Activated CD4-positive, alpha-beta memory T cell treated with anti-CD3 and anti-CD28 coated beads, Interleukin-2, amount 10 ng/mL, durations not matched to agents 7 days and 5 days (primary cell): ENCODE results near the gene KIAA0825. TPM values are rescaled to one million over a fixed set of nuclear protein-coding genes. Genes with fewer than 3 reads are reported as not detected.

Source experiments
- CTCF ChIA-PET: fragments of 350-600 bp; sonication (Branson Sonifier 250); formaldehyde crosslinking; loops from one replicate; lab custom pipeline; 2021; ENCODE audit warnings: antibody characterized with exemption, inconsistent platforms; lab: Charles Lee
- POLR2A ChIA-PET: fragments of 350-600 bp; sonication (Branson Sonifier 250); formaldehyde crosslinking; loops from one replicate; lab custom pipeline; 2021; ENCODE audit warnings: antibody characterized with exemption; lab: Charles Lee
- DNase-seq: peaks from one replicate; pipeline ENCODE4 v3.0.0-alpha.2; 2020
- H3K27ac Mint-ChIP-seq: one replicate; pipeline ENCODE4 v1.8.0; 2021; ENCODE audit warnings: mild to moderate bottlenecking, mixed read lengths
- H3K27me3 Mint-ChIP-seq: one replicate; pipeline ENCODE4 v1.8.0; 2021; ENCODE audit warnings: mixed read lengths
- H3K36me3 Mint-ChIP-seq: one replicate; pipeline ENCODE4 v1.8.0; 2021; ENCODE audit warnings: low read depth, mixed read lengths
- H3K4me1 Mint-ChIP-seq: one replicate; pipeline ENCODE4 v1.8.0; 2021; ENCODE audit warnings: mixed read lengths
- H3K4me3 Mint-ChIP-seq: one replicate; pipeline ENCODE4 v1.8.0; 2021; ENCODE audit warnings: mild to moderate bottlenecking, mixed read lengths
- H3K9me3 Mint-ChIP-seq: one replicate; pipeline ENCODE4 v1.8.0; 2021; ENCODE audit warnings: mixed read lengths
- total RNA-seq, 2 experiments: library from RNA; stranded (reverse); gene quantifications; one replicate each; pipeline ENCODE4 v1.2.3, GENCODE V29; 2021

The KIAA0825 gene
- total RNA-seq, 2 experiments from 2014 or later = 1.5 to 1.7 TPM

GRCh38 chr5:94314460-94315131 lies 303.8 kb downstream of the KIAA0825 start:
- Mint-ChIP-seq H3K36me3 (no peaks in the 10 kb centered on the region), H3K4me3 (no peak overlapping the region), H3K27ac (no peak overlapping the region), H3K9me3 (no peaks in the 10 kb centered on the region), H3K27me3 (no peaks in the 10 kb centered on the region), H3K4me1 (no peaks in the 10 kb centered on the region)
- CTCF ChIA-PET = no interaction called here
- DNase-seq = no peak
- POLR2A ChIA-PET = no interaction called here

GRCh38 chr5:94313696-94314095 lies 304.7 kb downstream of the KIAA0825 start:
- no peak for DNase-seq
- Mint-ChIP-seq H3K9me3 (no peaks in the 10 kb centered on the region), H3K36me3 (no peaks in the 10 kb centered on the region), H3K27ac (no peak overlapping the region), H3K4me3 (no peak overlapping the region), H3K4me1 (no peaks in the 10 kb centered on the region), H3K27me3 (no peaks in the 10 kb centered on the region)
- CTCF ChIA-PET = no interaction called here
- POLR2A ChIA-PET = no interaction called here

GRCh38 chr5:94313188-94313587 lies 305.2 kb downstream of the KIAA0825 start:
- H3K36me3 Mint-ChIP-seq = no peaks in the 10 kb centered on the region
- H3K27me3 Mint-ChIP-seq = no peaks in the 10 kb centered on the region
- no peaks in the 10 kb centered on the region for H3K9me3 Mint-ChIP-seq
- H3K4me3 Mint-ChIP-seq = no peak overlapping the region
- no peak for DNase-seq
- CTCF ChIA-PET = no interaction called here
- no peak overlapping the region for H3K27ac Mint-ChIP-seq
- no peaks in the 10 kb centered on the region for H3K4me1 Mint-ChIP-seq
- POLR2A ChIA-PET = no interaction called here

- Mint-ChIP-seq H3K27ac (no peak overlapping the region), H3K27me3 (no peaks in the 10 kb centered on the region), H3K9me3 (no peaks in the 10 kb centered on the region), H3K36me3 (no peaks in the 10 kb centered on the region), H3K4me1 (no peaks in the 10 kb centered on the region), H3K4me3 (no peak overlapping the region)
- ChIA-PET POLR2A (no interaction called here), CTCF (no interaction called here)
- no peak for DNase-seq
Observed at GRCh38 chr5:94312298-94312697, 306.1 kb downstream of the KIAA0825 start.

GRCh38 chr5:94310833-94311232 lies 307.6 kb downstream of the KIAA0825 start:
- ChIA-PET POLR2A (no interaction called here), CTCF (no interaction called here)
- no peak overlapping the region for H3K4me3 Mint-ChIP-seq
- H3K27ac Mint-ChIP-seq = no peak overlapping the region
- no peak for DNase-seq
- H3K36me3 Mint-ChIP-seq = no peaks in the 10 kb centered on the region
- no peaks in the 10 kb centered on the region for H3K27me3 Mint-ChIP-seq
- no peaks in the 10 kb centered on the region for H3K9me3 Mint-ChIP-seq
- no peaks in the 10 kb centered on the region for H3K4me1 Mint-ChIP-seq

GRCh38 chr5:94309141-94309540 lies 309.3 kb downstream of the KIAA0825 start:
- Mint-ChIP-seq H3K27ac (no peak overlapping the region), H3K4me3 (no peak overlapping the region), H3K36me3 (no peaks in the 10 kb centered on the region), H3K9me3 (no peaks in the 10 kb centered on the region), H3K27me3 (no peaks in the 10 kb centered on the region), H3K4me1 (no peaks in the 10 kb centered on the region)
- POLR2A ChIA-PET = no interaction called here
- DNase-seq = no peak
- CTCF ChIA-PET = no interaction called here

- Mint-ChIP-seq H3K27me3 (no peaks in the 10 kb centered on the region), H3K9me3 (no peaks in the 10 kb centered on the region), H3K4me3 (no peak overlapping the region), H3K27ac (no peak overlapping the region), H3K4me1 (no peaks in the 10 kb centered on the region), H3K36me3 (no peaks in the 10 kb centered on the region)
- DNase-seq = no peak
- ChIA-PET CTCF (no interaction called here), POLR2A (no interaction called here)
Observed at GRCh38 chr5:94308442-94308841, 310.0 kb downstream of the KIAA0825 start.

- POLR2A ChIA-PET = no interaction called here
- no peaks in the 10 kb centered on the region for H3K36me3 Mint-ChIP-seq
- no peaks in the 10 kb centered on the region for H3K27me3 Mint-ChIP-seq
- no peak overlapping the region for H3K27ac Mint-ChIP-seq
- H3K4me1 Mint-ChIP-seq = no peaks in the 10 kb centered on the region
- DNase-seq = no peak
- H3K9me3 Mint-ChIP-seq = no peaks in the 10 kb centered on the region
- CTCF ChIA-PET = no interaction called here
- no peak overlapping the region for H3K4me3 Mint-ChIP-seq
Observed at GRCh38 chr5:94304146-94304545, 314.3 kb downstream of the KIAA0825 start.

- Mint-ChIP-seq H3K27ac (no peak overlapping the region), H3K4me3 (no peak overlapping the region), H3K9me3 (peaks cover 10% of the 10 kb centered on the region), H3K27me3 (no peaks in the 10 kb centered on the region), H3K36me3 (no peaks in the 10 kb centered on the region), H3K4me1 (no peaks in the 10 kb centered on the region)
- no peak for DNase-seq
- ChIA-PET CTCF (interaction anchor here (0.7 kb wide), 1 partner anchor 560 kb away, joined by 3 read pairs; no protein-coding TSS in a partner anchor), POLR2A (no interaction called here)
Observed at GRCh38 chr5:94288937-94289336, 329.5 kb downstream of the KIAA0825 start.

GRCh38 chr5:94285984-94286383 lies 332.4 kb downstream of the KIAA0825 start:
- no peak for DNase-seq
- POLR2A ChIA-PET = no interaction called here

GRCh38 chr5:94283093-94283492 lies 335.3 kb downstream of the KIAA0825 start:
- Mint-ChIP-seq H3K36me3 (no peaks in the 10 kb centered on the region), H3K9me3 (no peaks in the 10 kb centered on the region), H3K27me3 (no peaks in the 10 kb centered on the region), H3K4me1 (no peaks in the 10 kb centered on the region), H3K4me3 (no peak overlapping the region), H3K27ac (no peak overlapping the region)
- DNase-seq = no peak
- POLR2A ChIA-PET = no interaction called here
- CTCF ChIA-PET = no interaction called here

More at GRCh38 chr5:94285984-94286383, 332.4 kb downstream of the KIAA0825 start:
- no peak overlapping the region for H3K27ac Mint-ChIP-seq
- H3K27me3 Mint-ChIP-seq = no peaks in the 10 kb centered on the region
- H3K4me1 Mint-ChIP-seq = no peaks in the 10 kb centered on the region
- CTCF ChIA-PET = no interaction called here
- H3K9me3 Mint-ChIP-seq = no peaks in the 10 kb centered on the region
- no peak overlapping the region for H3K4me3 Mint-ChIP-seq
- H3K36me3 Mint-ChIP-seq = no peaks in the 10 kb centered on the region

- CTCF ChIA-PET = no interaction called here
- Mint-ChIP-seq H3K27me3 (no peaks in the 10 kb centered on the region), H3K4me1 (no peaks in the 10 kb centered on the region), H3K36me3 (no peaks in the 10 kb centered on the region), H3K4me3 (no peak overlapping the region), H3K27ac (no peak overlapping the region), H3K9me3 (no peaks in the 10 kb centered on the region)
- no peak for DNase-seq
- POLR2A ChIA-PET = no interaction called here
Observed at GRCh38 chr5:94281236-94281801, 337.1 kb downstream of the KIAA0825 start.

GRCh38 chr5:94276751-94277150 lies 341.7 kb downstream of the KIAA0825 start:
- Mint-ChIP-seq H3K4me3 (no peak overlapping the region), H3K4me1 (no peaks in the 10 kb centered on the region), H3K27me3 (no peaks in the 10 kb centered on the region), H3K27ac (no peak overlapping the region), H3K9me3 (no peaks in the 10 kb centered on the region), H3K36me3 (no peaks in the 10 kb centered on the region)
- ChIA-PET CTCF (no interaction called here), POLR2A (no interaction called here)
- no peak for DNase-seq

GRCh38 chr5:94276048-94276447 lies 342.4 kb downstream of the KIAA0825 start:
- CTCF ChIA-PET = no interaction called here
- POLR2A ChIA-PET = no interaction called here
- no peak overlapping the region for H3K4me3 Mint-ChIP-seq
- no peaks in the 10 kb centered on the region for H3K27me3 Mint-ChIP-seq
- no peaks in the 10 kb centered on the region for H3K4me1 Mint-ChIP-seq
- H3K27ac Mint-ChIP-seq = no peak overlapping the region
- H3K36me3 Mint-ChIP-seq = no peaks in the 10 kb centered on the region
- no peaks in the 10 kb centered on the region for H3K9me3 Mint-ChIP-seq
- DNase-seq = no peak
